Natural killer cell (primary cell): ENCODE measurements around the gene DEAF1. TPM values are rescaled to one million over a fixed set of nuclear protein-coding genes. Genes with fewer than 3 reads are reported as not detected.

ENCODE experiments used
- ATAC-seq, 3 donors: fragments of 150-1000 bp in 2 of 3; fragments of 200-7000 bp in 1 of 3; cut with Tn5 transposase; 1 replicate in 1 of 3; 2 replicates in 2 of 3; pipeline ENCODE4 v1.10.0; 2021; ENCODE audit warnings: mild to moderate bottlenecking in 2 of 3, moderate library complexity in 2 of 3
- DNase-seq, 2 donors: peaks; one replicate each; pipeline versions ENCODE4 v3.0.0 to v3.0.0-alpha.2; 2013 to 2021; ENCODE audit warnings: mixed read lengths in 1 of 2
- H3K27ac ChIP-seq: one replicate; pipeline ENCODE4 v1.5.1; 2013; ENCODE audit warnings: mild to moderate bottlenecking, low read length
- H3K27me3 ChIP-seq: one replicate; pipeline ENCODE4 v1.6.1; 2013; ENCODE audit warnings: low read length; ENCODE audit not compliant: control insufficient read depth, insufficient read depth
- H3K36me3 ChIP-seq: one replicate; pipeline ENCODE4 v1.6.1; 2013; ENCODE audit warnings: low read length; ENCODE audit not compliant: control insufficient read depth, insufficient read depth
- H3K4me1 ChIP-seq: one replicate; pipeline ENCODE4 v1.6.1; 2013; ENCODE audit warnings: low read length; ENCODE audit not compliant: control insufficient read depth, insufficient read depth
- H3K4me3 ChIP-seq: one replicate; pipeline ENCODE4 v1.5.1; 2013; ENCODE audit warnings: low read length
- H3K9me3 ChIP-seq: one replicate; pipeline ENCODE4 v1.6.1; 2013; ENCODE audit warnings: low read length; ENCODE audit not compliant: control insufficient read depth, insufficient read depth
- H3K27ac Mint-ChIP-seq, 2 donors: one replicate each; pipeline ENCODE4 v1.8.0; 2022; ENCODE audit warnings: mild to moderate bottlenecking in 2 of 2, mixed read lengths in 2 of 2, moderate library complexity in 1 of 2
- H3K27me3 Mint-ChIP-seq, 2 donors: one replicate each; pipeline ENCODE4 v1.8.0; 2022; ENCODE audit warnings: low read depth in 2 of 2, mixed read lengths in 2 of 2
- H3K36me3 Mint-ChIP-seq: one replicate; pipeline ENCODE4 v1.8.0; 2022; ENCODE audit warnings: mixed read lengths
- H3K4me1 Mint-ChIP-seq, 2 donors: one replicate each; pipeline ENCODE4 v1.8.0; 2022; ENCODE audit warnings: mixed read lengths in 2 of 2
- H3K4me3 Mint-ChIP-seq: one replicate; pipeline ENCODE4 v1.8.0; 2022; ENCODE audit warnings: mild to moderate bottlenecking, moderate library complexity, mixed read lengths
- H3K9me3 Mint-ChIP-seq, 2 donors: one replicate each; pipeline ENCODE4 v1.8.0; 2022; ENCODE audit warnings: mixed read lengths in 2 of 2
- WGBS: methylation state at CpG from one replicate; pipeline ENCODE4 v1.1.7; 2013; ENCODE audit warnings: missing lambda C conversion rate; ENCODE audit not compliant: insufficient coverage; 5-methylcytosine and 5-hydroxymethylcytosine counted together
- intact Hi-C: fragments of 100-400 bp; cut with micrococcal nuclease; formaldehyde crosslinking; loops from one replicate; pipeline ENCODE4 v1.14.2; 2022
- total RNA-seq, 4 donors: library from RNA; stranded (reverse); fragments of 120-200 nt in 1 of 4; gene quantifications; one replicate each; pipeline versions ENCODE4 v1.2.3 to v1.2.4, GENCODE V29; 2013 to 2022
- TF ChIP-seq, protein P1 (sequence below): fragments of 200-600 bp; IDR thresholded peaks from one replicate; pipeline ENCODE4 v1.8.0; 2022; ENCODE audit warnings: antibody characterized with exemption

Gene DEAF1
- total RNA-seq, 3 donors from 2014 or later (not counting 1 experiment from before 2014, with no cell fraction given): 25.9 to 26.9 (median 26.8) TPM

DNA sequence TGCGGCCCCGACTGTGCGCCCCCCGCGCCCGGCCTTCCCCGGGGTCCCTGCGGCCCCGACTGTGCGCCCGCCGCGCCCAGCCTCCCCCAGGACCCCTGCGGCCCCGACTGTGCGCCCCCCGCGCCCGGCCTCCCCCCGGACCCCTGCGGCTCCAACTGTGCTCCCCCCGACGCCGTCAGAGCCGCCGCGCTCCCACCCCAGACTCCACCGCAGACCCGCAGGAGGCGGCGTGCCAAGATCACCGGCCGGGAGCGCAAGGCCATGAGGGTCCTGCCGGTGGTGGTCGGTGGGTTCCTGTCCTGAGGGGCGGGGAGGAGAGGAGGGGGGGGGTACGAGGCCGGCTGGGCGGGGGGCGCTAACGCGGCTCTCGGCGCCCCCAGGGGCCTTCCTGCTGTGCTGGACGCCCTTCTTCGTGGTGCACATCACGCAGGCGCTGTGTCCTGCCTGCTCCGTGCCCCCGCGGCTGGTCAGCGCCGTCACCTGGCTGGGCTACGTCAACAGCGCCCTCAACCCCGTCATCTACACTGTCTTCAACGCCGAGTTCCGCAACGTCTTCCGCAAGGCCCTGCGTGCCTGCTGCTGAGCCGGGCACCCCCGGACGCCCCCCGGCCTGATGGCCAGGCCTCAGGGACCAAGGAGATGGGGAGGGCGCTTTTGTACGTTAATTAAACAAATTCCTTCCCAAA lies 54.9 kb downstream of the DEAF1 start:
- Mint-ChIP-seq H3K27ac (peak overlapping the region in 1 of 2 donors; percentile 36), H3K4me3 (peak overlapping the region; percentile 56), H3K27me3 (peaks cover 8 to 24% of the 10 kb centered on the region in 2 donors), H3K36me3 (no peaks in the 10 kb centered on the region), H3K4me1 (peaks cover 5 to 19% of the 10 kb centered on the region in 2 donors), H3K9me3 (no peaks in the 10 kb centered on the region)
- DNase-seq (no peak), ATAC-seq (peak; percentile 44 to 55 (median 46))
- TF ChIP-seq, protein P1, sequence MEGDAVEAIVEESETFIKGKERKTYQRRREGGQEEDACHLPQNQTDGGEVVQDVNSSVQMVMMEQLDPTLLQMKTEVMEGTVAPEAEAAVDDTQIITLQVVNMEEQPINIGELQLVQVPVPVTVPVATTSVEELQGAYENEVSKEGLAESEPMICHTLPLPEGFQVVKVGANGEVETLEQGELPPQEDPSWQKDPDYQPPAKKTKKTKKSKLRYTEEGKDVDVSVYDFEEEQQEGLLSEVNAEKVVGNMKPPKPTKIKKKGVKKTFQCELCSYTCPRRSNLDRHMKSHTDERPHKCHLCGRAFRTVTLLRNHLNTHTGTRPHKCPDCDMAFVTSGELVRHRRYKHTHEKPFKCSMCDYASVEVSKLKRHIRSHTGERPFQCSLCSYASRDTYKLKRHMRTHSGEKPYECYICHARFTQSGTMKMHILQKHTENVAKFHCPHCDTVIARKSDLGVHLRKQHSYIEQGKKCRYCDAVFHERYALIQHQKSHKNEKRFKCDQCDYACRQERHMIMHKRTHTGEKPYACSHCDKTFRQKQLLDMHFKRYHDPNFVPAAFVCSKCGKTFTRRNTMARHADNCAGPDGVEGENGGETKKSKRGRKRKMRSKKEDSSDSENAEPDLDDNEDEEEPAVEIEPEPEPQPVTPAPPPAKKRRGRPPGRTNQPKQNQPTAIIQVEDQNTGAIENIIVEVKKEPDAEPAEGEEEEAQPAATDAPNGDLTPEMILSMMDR: no peak
- no peak overlapping the region for H3K4me3 ChIP-seq
- peaks cover 6% of the 10 kb centered on the region for H3K36me3 ChIP-seq
- WGBS: 5% methylated on average over 67 of the region's 69 CpGs
- peaks cover 4% of the 10 kb centered on the region for H3K9me3 ChIP-seq
- H3K27ac ChIP-seq: no peak overlapping the region
- H3K4me1 ChIP-seq: peaks cover 21% of the 10 kb centered on the region
- H3K27me3 ChIP-seq: peaks cover 16% of the 10 kb centered on the region
- intact Hi-C loops: no loop called here

DNA sequence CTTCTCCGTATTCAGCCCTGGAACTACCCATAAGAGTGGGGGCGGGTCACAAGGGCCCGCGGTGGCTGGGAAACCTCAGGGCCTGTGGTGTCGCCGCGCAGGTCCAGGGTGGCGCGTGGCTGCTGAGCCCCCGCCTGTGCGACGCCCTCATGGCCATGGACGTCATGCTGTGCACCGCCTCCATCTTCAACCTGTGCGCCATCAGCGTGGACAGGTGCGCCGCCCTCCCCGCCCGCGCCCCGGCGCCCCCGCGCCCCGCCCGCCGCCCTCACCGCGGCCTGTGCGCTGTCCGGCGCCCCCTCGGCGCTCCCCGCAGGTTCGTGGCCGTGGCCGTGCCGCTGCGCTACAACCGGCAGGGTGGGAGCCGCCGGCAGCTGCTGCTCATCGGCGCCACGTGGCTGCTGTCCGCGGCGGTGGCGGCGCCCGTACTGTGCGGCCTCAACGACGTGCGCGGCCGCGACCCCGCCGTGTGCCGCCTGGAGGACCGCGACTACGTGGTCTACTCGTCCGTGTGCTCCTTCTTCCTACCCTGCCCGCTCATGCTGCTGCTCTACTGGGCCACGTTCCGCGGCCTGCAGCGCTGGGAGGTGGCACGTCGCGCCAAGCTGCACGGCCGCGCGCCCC lies 55.6 kb downstream of the DEAF1 start:
- Histone ChIP-seq H3K4me1 (peaks cover 21% of the 10 kb centered on the region), H3K27ac (no peak overlapping the region), H3K9me3 (peaks cover 4% of the 10 kb centered on the region), H3K27me3 (peaks cover 16% of the 10 kb centered on the region), H3K4me3 (no peak overlapping the region), H3K36me3 (peaks cover 6% of the 10 kb centered on the region)
- H3K4me1 Mint-ChIP-seq: peaks cover 5 to 19% of the 10 kb centered on the region in 2 donors
- intact Hi-C loops: no loop called here
- no peak overlapping the region for H3K27ac Mint-ChIP-seq
- H3K4me3 Mint-ChIP-seq: no peak overlapping the region
- H3K27me3 Mint-ChIP-seq: peaks cover 8 to 24% of the 10 kb centered on the region in 2 donors
- TF ChIP-seq, protein P1: no peak
- ATAC-seq (peak in 2 of 3 donors; percentile 25 to 30), DNase-seq (no peak)
- no peaks in the 10 kb centered on the region for H3K36me3 Mint-ChIP-seq
- 7% methylated on average over 80 of the region's 80 CpGs for WGBS
- no peaks in the 10 kb centered on the region for H3K9me3 Mint-ChIP-seq

DNA sequence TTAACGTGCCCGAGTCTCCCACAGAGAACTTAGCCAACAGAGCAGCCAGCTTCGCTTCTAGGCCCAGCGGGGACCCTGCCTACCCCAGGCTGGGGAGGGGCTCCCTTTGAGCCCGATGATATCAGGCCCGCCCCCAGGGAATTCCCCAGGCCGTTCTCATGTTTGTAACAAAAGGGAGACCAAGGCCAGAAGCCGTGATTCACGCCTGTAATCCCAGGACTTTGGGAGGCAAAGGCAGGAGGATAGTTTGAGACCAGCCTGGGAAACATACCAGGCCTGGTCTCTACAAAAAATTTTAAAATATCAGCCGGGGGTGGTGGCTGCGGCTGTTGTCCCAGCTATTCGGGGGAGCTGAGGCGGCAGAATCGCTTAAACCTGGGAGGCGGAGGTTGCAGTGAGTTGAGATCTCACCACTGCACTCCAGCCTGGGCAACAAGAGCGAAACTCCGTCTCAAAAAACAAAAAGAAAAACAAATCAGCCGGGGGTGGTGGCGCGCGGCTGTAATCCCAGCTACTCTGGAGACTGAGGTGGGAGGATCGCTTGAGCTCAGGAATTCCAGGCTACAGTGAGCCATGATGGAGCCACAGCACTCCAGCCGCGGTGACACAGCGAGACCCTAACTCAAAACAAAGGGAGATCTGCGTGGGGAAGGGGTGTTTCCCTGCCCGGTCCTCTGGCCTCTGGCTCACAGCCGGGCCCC lies 56.2 kb downstream of the DEAF1 start:
- Histone ChIP-seq H3K4me3 (no peak overlapping the region), H3K9me3 (peaks cover 4% of the 10 kb centered on the region), H3K36me3 (peaks cover 4% of the 10 kb centered on the region), H3K4me1 (peaks cover 21% of the 10 kb centered on the region), H3K27ac (no peak overlapping the region), H3K27me3 (peaks cover 16% of the 10 kb centered on the region)
- Mint-ChIP-seq H3K27me3 (peaks cover 8 to 24% of the 10 kb centered on the region in 2 donors), H3K4me3 (peak overlapping the region; percentile 42), H3K9me3 (no peaks in the 10 kb centered on the region), H3K27ac (no peak overlapping the region), H3K4me1 (peaks cover 5 to 19% of the 10 kb centered on the region in 2 donors), H3K36me3 (no peaks in the 10 kb centered on the region)
- ATAC-seq (no peak), DNase-seq (peak in 1 of 2 donors; percentile 11)
- TF ChIP-seq, protein P1: no peak
- WGBS: 75% methylated on average over 27 of the region's 28 CpGs
- intact Hi-C loops: no loop called here
